Measurements from ENCODE around the gene AOC2. TPM values are rescaled to one million over a fixed set of nuclear protein-coding genes. Genes with fewer than 3 reads are reported as not detected.
A peak's percentile ranks its signal among the peaks of the same experiment; 100 is the strongest.

AOC2 gene
- total and polyA plus RNA-seq, 2 of the 13 experiments (the other 11 are each of a cell fraction or from before 2014, with no cell fraction given) = 1.2 to 3.3 TPM

- TF ChIP-seq GMEB1 (CRISPR knock-in tag; IDR thresholded peaks at IDR 0.05; ENCODE audit: borderline replicate concordance) (no peak; the same call in 1 of the 2 replicates), HINFP (CRISPR knock-in tag; IDR thresholded peaks at IDR 0.05; ENCODE audit: low read depth) (peak; percentile 92), THYN1 (CRISPR knock-in tag; IDR thresholded peaks at IDR 0.05; ENCODE audit: borderline replicate concordance, low read depth) (no peak), MLLT10 (CRISPR knock-in tag; IDR thresholded peaks at IDR 0.05) (no peak), ZKSCAN5 (CRISPR knock-in tag; IDR thresholded peaks at IDR 0.05) (no peak), ZNF484 (CRISPR knock-in tag; IDR thresholded peaks at IDR 0.05; ENCODE audit: borderline replicate concordance, low read depth) (no peak), SRSF9 (IDR thresholded peaks at IDR 0.05; ENCODE audit: borderline replicate concordance, insufficient read depth, low read depth, low read length, poor library complexity, severe bottlenecking) (no peak), RFX1 (IDR thresholded peaks at IDR 0.05) (no peak), ZFX (CRISPR knock-in tag; IDR thresholded peaks at IDR 0.05; ENCODE audit: low read depth) (peak; percentile 78), ZNF446 (CRISPR knock-in tag; IDR thresholded peaks at IDR 0.05) (no peak), JDP2 (CRISPR knock-in tag; IDR thresholded peaks at IDR 0.05; ENCODE audit: borderline replicate concordance) (no peak; the same call in 1 of the 2 replicates), NR2F2 (IDR thresholded peaks at IDR 0.05; ENCODE audit: borderline replicate concordance, low read depth) (peak; percentile 59), RAD21 (CRISPR knock-in tag; IDR thresholded peaks at IDR 0.05) (peak; percentile 67; the same call in 1 of the 2 replicates), U2AF2 (IDR thresholded peaks at IDR 0.05; ENCODE audit: low read depth, low read length) (no peak), MEF2D (CRISPR knock-in tag; IDR thresholded peaks at IDR 0.05) (peak; percentile 95), KDM1A (CRISPR knock-in tag; IDR thresholded peaks at IDR 0.05) (peak; percentile 82; the same call in 1 of the 2 replicates), ATF6 (CRISPR knock-in tag; conservative IDR thresholded peaks at IDR 0.05) (peak; percentile 85; the same call in 1 of the 2 replicates), ZBTB2 (CRISPR knock-in tag; IDR thresholded peaks at IDR 0.05; ENCODE audit: low read depth) (no peak; the same call in 1 of the 2 replicates), HOMEZ (CRISPR knock-in tag; IDR thresholded peaks at IDR 0.05; ENCODE audit: low read depth) (peak; percentile 83), HOXD1 (CRISPR knock-in tag; IDR thresholded peaks at IDR 0.05) (no peak; the same call in 1 of the 2 replicates)
These were observed 42.1 kb downstream of the AOC2 start (continued) for GRCh38 chr17:42886283-42887176.

All from HepG2 (cell line).